ENCODE data around the gene RHOJ.
"Not testable (repeated sequence)": the region's sequence is repeated elsewhere in the genome, so short reads cannot be mapped to it uniquely, and the experiment has no call there.

The RHOJ gene

GRCh38 chr14:63275611-63276010 is 71.4 kb downstream of the RHOJ start:
- Histone ChIP-seq H3K27me3 (replicated peaks; ENCODE audit: control insufficient read depth, insufficient read depth, low read length, poor library complexity, severe bottlenecking) (no peaks in the 10 kb centered on the region), H3K9me3 (ENCODE audit: control insufficient read depth, low read length) (no peaks in the 10 kb centered on the region), H3K4me1 (ENCODE audit: control insufficient read depth, insufficient read depth, low read length, poor library complexity, severe bottlenecking) (no peaks in the 10 kb centered on the region), H3K36me3 (ENCODE audit: control insufficient read depth, insufficient read depth, low read length) (no peaks in the 10 kb centered on the region), H3K4me3 (ENCODE audit: insufficient read depth, low read depth, low read length, poor library complexity, severe bottlenecking) (no peak overlapping the region), H3K27ac (ENCODE audit: insufficient read depth, low read length, poor library complexity, severe bottlenecking) (no peak overlapping the region)
- DNase-seq, result no peak

- Histone ChIP-seq H3K4me1 (ENCODE audit: control insufficient read depth, insufficient read depth, low read length, poor library complexity, severe bottlenecking) (no peaks in the 10 kb centered on the region), H3K9me3 (ENCODE audit: control insufficient read depth, low read length) (no peaks in the 10 kb centered on the region), H3K4me3 (ENCODE audit: insufficient read depth, low read depth, low read length, poor library complexity, severe bottlenecking) (no peak overlapping the region), H3K27ac (ENCODE audit: insufficient read depth, low read length, poor library complexity, severe bottlenecking) (no peak overlapping the region), H3K36me3 (ENCODE audit: control insufficient read depth, insufficient read depth, low read length) (no peaks in the 10 kb centered on the region), H3K27me3 (replicated peaks; ENCODE audit: control insufficient read depth, insufficient read depth, low read length, poor library complexity, severe bottlenecking) (no peaks in the 10 kb centered on the region)
- DNase-seq, result no peak
Measured at GRCh38 chr14:63276016-63276415, 71.8 kb downstream of the RHOJ start.

GRCh38 chr14:63276492-63277342 is 72.5 kb downstream of the RHOJ start:
- H3K36me3 ChIP-seq (ENCODE audit: control insufficient read depth, insufficient read depth, low read length), result no peaks in the 10 kb centered on the region
- no peaks in the 10 kb centered on the region for H3K27me3 ChIP-seq (replicated peaks; ENCODE audit: control insufficient read depth, insufficient read depth, low read length, poor library complexity, severe bottlenecking)
- no peaks in the 10 kb centered on the region for H3K9me3 ChIP-seq (ENCODE audit: control insufficient read depth, low read length)
- H3K4me1 ChIP-seq (ENCODE audit: control insufficient read depth, insufficient read depth, low read length, poor library complexity, severe bottlenecking), result no peaks in the 10 kb centered on the region
- no peak overlapping the region for H3K27ac ChIP-seq (ENCODE audit: insufficient read depth, low read length, poor library complexity, severe bottlenecking)
- DNase-seq, result no peak
- no peak overlapping the region for H3K4me3 ChIP-seq (ENCODE audit: insufficient read depth, low read depth, low read length, poor library complexity, severe bottlenecking)

GRCh38 chr14:63277591-63278183 is 73.4 kb downstream of the RHOJ start:
- Histone ChIP-seq H3K4me1 (ENCODE audit: control insufficient read depth, insufficient read depth, low read length, poor library complexity, severe bottlenecking) (no peaks in the 10 kb centered on the region), H3K27me3 (replicated peaks; ENCODE audit: control insufficient read depth, insufficient read depth, low read length, poor library complexity, severe bottlenecking) (no peaks in the 10 kb centered on the region), H3K36me3 (ENCODE audit: control insufficient read depth, insufficient read depth, low read length) (no peaks in the 10 kb centered on the region), H3K27ac (ENCODE audit: insufficient read depth, low read length, poor library complexity, severe bottlenecking) (no peak overlapping the region), H3K4me3 (ENCODE audit: insufficient read depth, low read depth, low read length, poor library complexity, severe bottlenecking) (no peak overlapping the region), H3K9me3 (ENCODE audit: control insufficient read depth, low read length) (no peaks in the 10 kb centered on the region)
- no peak for DNase-seq

GRCh38 chr14:63279933-63280332 is 75.7 kb downstream of the RHOJ start:
- H3K27me3 ChIP-seq (replicated peaks; ENCODE audit: control insufficient read depth, insufficient read depth, low read length, poor library complexity, severe bottlenecking); H3K36me3 ChIP-seq (ENCODE audit: control insufficient read depth, insufficient read depth, low read length); H3K9me3 ChIP-seq (ENCODE audit: control insufficient read depth, low read length); H3K4me3 ChIP-seq (ENCODE audit: insufficient read depth, low read depth, low read length, poor library complexity, severe bottlenecking); DNase-seq; H3K4me1 ChIP-seq (ENCODE audit: control insufficient read depth, insufficient read depth, low read length, poor library complexity, severe bottlenecking); H3K27ac ChIP-seq (ENCODE audit: insufficient read depth, low read length, poor library complexity, severe bottlenecking): not testable (repeated sequence)

GRCh38 chr14:63282997-63283883 is 79.0 kb downstream of the RHOJ start:
- Histone ChIP-seq H3K27ac (ENCODE audit: insufficient read depth, low read length, poor library complexity, severe bottlenecking) (no peak overlapping the region), H3K4me3 (ENCODE audit: insufficient read depth, low read depth, low read length, poor library complexity, severe bottlenecking) (no peak overlapping the region), H3K9me3 (ENCODE audit: control insufficient read depth, low read length) (no peaks in the 10 kb centered on the region), H3K36me3 (ENCODE audit: control insufficient read depth, insufficient read depth, low read length) (no peaks in the 10 kb centered on the region), H3K27me3 (replicated peaks; ENCODE audit: control insufficient read depth, insufficient read depth, low read length, poor library complexity, severe bottlenecking) (peaks cover 5% of the 10 kb centered on the region), H3K4me1 (ENCODE audit: control insufficient read depth, insufficient read depth, low read length, poor library complexity, severe bottlenecking) (no peaks in the 10 kb centered on the region)
- no peak for DNase-seq

- DNase-seq, result no peak
- no peaks in the 10 kb centered on the region for H3K36me3 ChIP-seq (ENCODE audit: control insufficient read depth, insufficient read depth, low read length)
Measured at GRCh38 chr14:63283884-63284248, 79.6 kb downstream of the RHOJ start.

GRCh38 chr14:63286071-63286470 is 81.8 kb downstream of the RHOJ start:
- Histone ChIP-seq H3K9me3 (ENCODE audit: control insufficient read depth, low read length) (no peaks in the 10 kb centered on the region), H3K4me3 (ENCODE audit: insufficient read depth, low read depth, low read length, poor library complexity, severe bottlenecking) (no peak overlapping the region), H3K36me3 (ENCODE audit: control insufficient read depth, insufficient read depth, low read length) (no peaks in the 10 kb centered on the region), H3K4me1 (ENCODE audit: control insufficient read depth, insufficient read depth, low read length, poor library complexity, severe bottlenecking) (no peaks in the 10 kb centered on the region), H3K27me3 (replicated peaks; ENCODE audit: control insufficient read depth, insufficient read depth, low read length, poor library complexity, severe bottlenecking) (peaks cover 5% of the 10 kb centered on the region), H3K27ac (ENCODE audit: insufficient read depth, low read length, poor library complexity, severe bottlenecking) (no peak overlapping the region)
- DNase-seq, result no peak

More at GRCh38 chr14:63283884-63284248, 79.6 kb downstream of the RHOJ start:
- peaks cover 5% of the 10 kb centered on the region for H3K27me3 ChIP-seq (replicated peaks; ENCODE audit: control insufficient read depth, insufficient read depth, low read length, poor library complexity, severe bottlenecking)
- H3K9me3 ChIP-seq (ENCODE audit: control insufficient read depth, low read length), result no peaks in the 10 kb centered on the region
- no peak overlapping the region for H3K27ac ChIP-seq (ENCODE audit: insufficient read depth, low read length, poor library complexity, severe bottlenecking)
- H3K4me1 ChIP-seq (ENCODE audit: control insufficient read depth, insufficient read depth, low read length, poor library complexity, severe bottlenecking), result no peaks in the 10 kb centered on the region
- no peak overlapping the region for H3K4me3 ChIP-seq (ENCODE audit: insufficient read depth, low read depth, low read length, poor library complexity, severe bottlenecking)

GRCh38 chr14:63287666-63288483 is 83.6 kb downstream of the RHOJ start:
- H3K9me3 ChIP-seq (ENCODE audit: control insufficient read depth, low read length), result no peaks in the 10 kb centered on the region
- no peaks in the 10 kb centered on the region for H3K4me1 ChIP-seq (ENCODE audit: control insufficient read depth, insufficient read depth, low read length, poor library complexity, severe bottlenecking)
- H3K27ac ChIP-seq (ENCODE audit: insufficient read depth, low read length, poor library complexity, severe bottlenecking), result no peak overlapping the region
- DNase-seq, result no peak
- peaks cover 5% of the 10 kb centered on the region for H3K27me3 ChIP-seq (replicated peaks; ENCODE audit: control insufficient read depth, insufficient read depth, low read length, poor library complexity, severe bottlenecking)
- no peak overlapping the region for H3K4me3 ChIP-seq (ENCODE audit: insufficient read depth, low read depth, low read length, poor library complexity, severe bottlenecking)
- H3K36me3 ChIP-seq (ENCODE audit: control insufficient read depth, insufficient read depth, low read length), result no peaks in the 10 kb centered on the region
